ENCODE results near the gene RABGAP1L. TPM values are rescaled to one million over a fixed set of nuclear protein-coding genes. Genes with fewer than 3 reads are reported as not detected.
"Not testable (repeated sequence)": the region's sequence is repeated elsewhere in the genome, so short reads cannot be mapped to it uniquely, and the experiment has no call there.

The RABGAP1L gene
- polyA plus RNA-seq, 1 donor, result 51.9 TPM

DNA sequence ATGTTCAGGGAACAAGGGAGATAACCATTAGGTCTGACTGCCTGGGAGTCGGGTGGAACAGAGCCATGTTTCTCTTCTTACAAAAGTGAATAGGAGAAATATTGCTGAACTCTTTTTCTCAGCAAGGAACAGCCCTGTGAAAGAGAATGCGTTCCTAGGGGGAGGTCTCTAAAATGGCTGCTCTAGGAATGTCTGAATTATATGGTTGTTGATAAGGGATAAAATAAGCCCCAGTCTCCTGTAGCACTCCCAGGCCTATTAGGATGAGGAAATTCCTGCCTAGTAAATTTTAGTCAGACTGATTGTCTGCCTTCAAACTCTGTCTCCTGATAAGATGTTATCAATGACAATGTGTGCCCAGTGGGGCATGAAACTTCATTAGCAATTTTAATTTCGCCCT lies 161.6 kb downstream of the RABGAP1L start:
- not testable (repeated sequence) for H3K27me3 ChIP-seq (ENCODE audit: control insufficient read depth, insufficient read depth, low read length); H3K27ac ChIP-seq (ENCODE audit: low read length); H3K4me1 ChIP-seq (ENCODE audit: control insufficient read depth, insufficient read depth, low read length); H3K4me3 ChIP-seq (ENCODE audit: low read length); H3K36me3 ChIP-seq (ENCODE audit: control insufficient read depth, insufficient read depth, low read length); DNase-seq
- WGBS (ENCODE audit: insufficient coverage, low lambda C conversion rate), result no CpG with 5 or more reads among the region's 3 CpGs
- H3K9me3 ChIP-seq (ENCODE audit: control insufficient read depth, low read depth, low read length), result peaks cover 19% of the 10 kb centered on the region

DNA sequence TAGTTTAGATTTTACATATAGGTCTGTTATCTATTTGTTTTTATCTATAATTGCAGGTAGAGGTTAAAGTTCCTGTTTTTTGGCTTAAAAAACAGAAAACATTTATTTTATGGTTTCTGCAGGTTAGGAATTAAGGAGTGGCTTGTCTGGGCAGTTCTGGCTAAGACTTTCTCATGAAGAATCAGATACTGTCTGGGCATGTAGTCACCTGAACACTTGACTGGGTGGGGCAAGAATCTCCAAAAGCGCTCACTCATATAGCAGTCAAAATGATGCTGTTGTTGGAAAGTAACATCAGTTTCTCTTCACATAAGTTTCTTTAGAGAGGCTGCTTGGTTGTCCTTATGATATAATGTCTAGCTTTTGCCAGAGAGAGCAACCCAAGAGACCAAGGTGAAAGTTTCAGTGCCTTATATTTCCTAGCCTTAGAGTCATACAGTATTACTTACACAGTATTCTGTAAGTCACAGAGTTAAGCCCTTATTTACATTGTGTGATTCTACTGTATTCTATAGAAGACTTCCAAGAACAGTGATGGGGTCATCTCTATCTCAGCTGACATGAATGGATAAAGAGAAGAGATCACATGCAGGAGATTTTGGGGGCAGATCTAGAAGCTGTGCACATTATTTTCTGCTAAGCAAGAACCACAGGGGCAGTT lies 163.0 kb downstream of the RABGAP1L start:
- Histone ChIP-seq H3K4me1 (ENCODE audit: control insufficient read depth, insufficient read depth, low read length) (no peaks in the 10 kb centered on the region), H3K9me3 (ENCODE audit: control insufficient read depth, low read depth, low read length) (peaks cover 31% of the 10 kb centered on the region), H3K4me3 (ENCODE audit: low read length) (no peak overlapping the region), H3K36me3 (ENCODE audit: control insufficient read depth, insufficient read depth, low read length) (peaks cover 6% of the 10 kb centered on the region), H3K27me3 (ENCODE audit: control insufficient read depth, insufficient read depth, low read length) (no peaks in the 10 kb centered on the region), H3K27ac (ENCODE audit: low read length) (no peak overlapping the region)
- DNase-seq, result no peak
- no CpG with 5 or more reads among the region's 1 CpG for WGBS (ENCODE audit: insufficient coverage, low lambda C conversion rate)

DNA sequence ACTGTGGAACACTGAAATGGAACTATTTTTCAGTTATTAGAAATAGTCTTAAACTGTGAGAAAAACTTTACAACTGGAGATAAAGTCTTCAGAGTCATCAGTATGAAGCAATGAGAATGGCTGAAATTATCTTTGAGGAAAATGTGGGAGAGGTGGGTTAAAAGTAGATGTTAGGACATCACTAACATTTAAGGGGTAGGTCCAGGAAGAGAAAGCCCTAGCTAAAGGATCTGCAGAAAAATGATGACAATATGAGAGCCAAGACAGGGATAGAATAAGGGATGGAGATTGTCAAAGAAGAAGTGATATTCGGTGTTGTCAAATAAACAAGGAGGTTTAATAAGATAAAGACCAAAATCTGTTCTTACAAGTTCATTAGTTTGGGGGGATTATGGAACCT lies 165.2 kb downstream of the RABGAP1L start:
- H3K9me3 ChIP-seq (ENCODE audit: control insufficient read depth, low read depth, low read length), result peaks cover 41% of the 10 kb centered on the region
- H3K4me1 ChIP-seq (ENCODE audit: control insufficient read depth, insufficient read depth, low read length), result no peaks in the 10 kb centered on the region
- peaks cover 6% of the 10 kb centered on the region for H3K36me3 ChIP-seq (ENCODE audit: control insufficient read depth, insufficient read depth, low read length)
- no peak overlapping the region for H3K4me3 ChIP-seq (ENCODE audit: low read length)
- no peak for DNase-seq
- H3K27ac ChIP-seq (ENCODE audit: low read length), result no peak overlapping the region
- H3K27me3 ChIP-seq (ENCODE audit: control insufficient read depth, insufficient read depth, low read length), result no peaks in the 10 kb centered on the region
- WGBS (ENCODE audit: insufficient coverage, low lambda C conversion rate), result 100% methylated on average over 1 of the region's 1 CpG

DNA sequence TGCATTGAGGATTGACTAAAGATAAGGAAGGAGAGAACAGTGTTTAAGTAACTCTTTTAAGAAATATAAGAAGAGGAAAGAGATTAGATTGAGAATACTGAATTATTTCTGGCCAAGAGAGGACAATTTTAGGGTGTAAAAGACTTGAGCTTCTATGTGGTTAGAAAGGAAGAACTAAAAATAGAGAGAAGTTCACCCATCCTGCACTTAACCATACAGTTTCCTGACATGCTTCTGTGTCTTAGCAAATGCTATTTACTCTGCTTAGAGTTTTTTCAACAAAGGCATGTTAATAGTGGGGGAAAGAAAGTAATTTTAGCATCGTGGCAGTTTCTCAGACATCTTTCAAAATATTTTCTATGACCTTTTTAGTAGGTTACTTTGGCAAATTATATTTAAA lies 165.6 kb downstream of the RABGAP1L start:
- Histone ChIP-seq H3K27me3 (ENCODE audit: control insufficient read depth, insufficient read depth, low read length) (no peaks in the 10 kb centered on the region), H3K4me1 (ENCODE audit: control insufficient read depth, insufficient read depth, low read length) (no peaks in the 10 kb centered on the region), H3K4me3 (ENCODE audit: low read length) (no peak overlapping the region), H3K9me3 (ENCODE audit: control insufficient read depth, low read depth, low read length) (peaks cover 41% of the 10 kb centered on the region), H3K36me3 (ENCODE audit: control insufficient read depth, insufficient read depth, low read length) (peaks cover 6% of the 10 kb centered on the region), H3K27ac (ENCODE audit: low read length) (no peak overlapping the region)
- no peak for DNase-seq
- 86% methylated on average over 1 of the region's 1 CpG for WGBS (ENCODE audit: insufficient coverage, low lambda C conversion rate)

DNA sequence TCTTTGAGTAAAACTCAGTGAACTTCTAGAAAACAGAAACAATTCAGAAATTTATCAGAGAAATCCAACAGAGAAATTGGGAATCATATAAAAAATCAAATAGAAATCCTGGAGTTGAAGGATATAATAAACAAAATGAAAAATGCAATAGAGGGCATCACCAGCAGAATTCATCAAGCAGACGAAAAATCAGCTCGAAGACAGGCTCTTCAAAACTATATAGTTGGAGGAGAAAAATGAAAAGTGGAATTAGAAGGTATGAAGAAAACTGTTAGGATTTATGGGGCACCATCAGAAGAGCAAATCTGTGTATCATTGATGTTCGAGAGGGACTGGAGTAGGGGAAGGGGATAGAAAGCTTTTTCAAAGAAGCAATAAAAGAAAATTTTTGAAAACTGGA lies 167.0 kb downstream of the RABGAP1L start:
- no peaks in the 10 kb centered on the region for H3K27me3 ChIP-seq (ENCODE audit: control insufficient read depth, insufficient read depth, low read length)
- DNase-seq, result no peak
- no peak overlapping the region for H3K4me3 ChIP-seq (ENCODE audit: low read length)
- H3K36me3 ChIP-seq (ENCODE audit: control insufficient read depth, insufficient read depth, low read length), result peaks cover 6% of the 10 kb centered on the region
- WGBS (ENCODE audit: insufficient coverage, low lambda C conversion rate), result 100% methylated on average over 3 of the region's 3 CpGs
- peaks cover 35% of the 10 kb centered on the region for H3K9me3 ChIP-seq (ENCODE audit: control insufficient read depth, low read depth, low read length)
- no peaks in the 10 kb centered on the region for H3K4me1 ChIP-seq (ENCODE audit: control insufficient read depth, insufficient read depth, low read length)
- no peak overlapping the region for H3K27ac ChIP-seq (ENCODE audit: low read length)

DNA sequence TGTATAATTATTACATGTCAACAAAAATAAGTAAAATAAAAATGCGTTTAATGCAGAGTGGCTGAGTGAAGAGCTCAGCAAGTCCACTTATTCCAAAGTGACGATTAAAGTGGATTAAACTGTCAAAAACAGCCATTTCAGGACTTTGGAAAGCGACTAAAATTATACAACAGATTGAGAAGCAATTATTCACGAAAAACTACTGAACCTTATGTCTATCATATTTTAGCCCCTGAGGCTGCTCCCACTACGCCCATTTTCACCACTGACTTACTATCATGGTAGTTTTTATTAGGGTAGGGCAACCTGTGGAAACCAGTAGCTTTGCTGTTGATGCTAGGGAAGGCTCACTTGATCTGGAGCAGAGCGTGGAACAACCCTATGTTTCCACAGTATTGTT lies 174.1 kb downstream of the RABGAP1L start:
- no peaks in the 10 kb centered on the region for H3K4me1 ChIP-seq (ENCODE audit: control insufficient read depth, insufficient read depth, low read length)
- H3K27me3 ChIP-seq (ENCODE audit: control insufficient read depth, insufficient read depth, low read length), result no peaks in the 10 kb centered on the region
- DNase-seq, result no peak
- H3K27ac ChIP-seq (ENCODE audit: low read length), result no peak overlapping the region
- H3K36me3 ChIP-seq (ENCODE audit: control insufficient read depth, insufficient read depth, low read length), result peaks cover 2% of the 10 kb centered on the region
- H3K4me3 ChIP-seq (ENCODE audit: low read length), result no peak overlapping the region
- 100% methylated on average over 2 of the region's 6 CpGs for WGBS (ENCODE audit: insufficient coverage, low lambda C conversion rate)
- peaks cover 3% of the 10 kb centered on the region for H3K9me3 ChIP-seq (ENCODE audit: control insufficient read depth, low read depth, low read length)

DNA sequence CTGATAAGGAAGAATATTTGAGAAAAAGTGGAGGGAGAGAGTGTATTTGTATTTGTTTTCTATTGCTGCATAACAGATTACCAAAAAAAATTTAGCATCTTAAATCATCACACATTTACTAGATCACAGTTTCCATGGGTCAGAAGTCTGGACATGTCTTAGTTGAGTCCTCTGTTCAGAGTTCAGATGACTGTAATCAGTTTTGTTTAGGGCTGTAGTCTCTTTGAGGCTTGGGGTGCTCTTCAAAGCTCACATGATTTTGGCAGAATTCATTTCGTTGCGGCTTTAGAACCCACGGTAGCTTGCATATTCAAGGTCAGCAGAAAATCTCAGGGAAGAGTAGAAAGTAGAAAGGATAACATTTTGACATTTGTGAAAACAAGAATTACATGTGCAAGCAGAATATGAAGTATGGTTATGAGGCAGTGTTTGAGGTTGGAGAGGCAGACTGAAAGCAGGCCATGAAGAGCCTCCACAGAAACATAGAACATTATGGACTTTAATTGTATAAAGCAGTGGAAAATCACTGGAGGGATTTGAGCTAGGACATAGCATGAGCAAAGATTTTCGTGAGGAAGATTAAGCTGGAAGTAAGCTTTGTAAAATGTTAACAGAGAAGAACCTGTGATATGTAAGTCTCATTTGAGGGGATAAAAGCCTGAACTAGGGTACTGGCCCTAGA lies 177.8 kb downstream of the RABGAP1L start:
- no peak for DNase-seq
- Histone ChIP-seq H3K27ac (ENCODE audit: low read length) (no peak overlapping the region), H3K9me3 (ENCODE audit: control insufficient read depth, low read depth, low read length) (no peaks in the 10 kb centered on the region), H3K27me3 (ENCODE audit: control insufficient read depth, insufficient read depth, low read length) (no peaks in the 10 kb centered on the region), H3K4me3 (ENCODE audit: low read length) (no peak overlapping the region), H3K4me1 (ENCODE audit: control insufficient read depth, insufficient read depth, low read length) (no peaks in the 10 kb centered on the region), H3K36me3 (ENCODE audit: control insufficient read depth, insufficient read depth, low read length) (peaks cover 2% of the 10 kb centered on the region)
- 90% methylated on average over 4 of the region's 4 CpGs for WGBS (ENCODE audit: insufficient coverage, low lambda C conversion rate)

DNA sequence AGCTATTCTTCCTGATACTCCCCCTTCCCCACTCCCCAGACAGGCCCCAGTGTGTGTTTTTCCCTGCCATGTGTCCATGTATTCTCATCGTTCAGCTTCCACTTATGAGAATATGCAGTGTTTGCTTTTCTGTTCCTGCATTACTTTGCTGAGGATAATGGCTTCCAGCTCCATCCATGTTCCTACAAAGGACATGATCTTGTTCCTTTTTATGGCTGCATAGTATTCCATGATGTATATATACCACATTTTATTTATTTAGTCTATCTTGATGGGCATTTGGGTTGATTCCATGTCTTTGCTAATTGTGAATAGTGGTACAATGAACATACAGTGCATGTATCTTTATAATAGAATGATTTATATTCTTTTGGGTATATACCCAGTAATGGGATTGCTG lies 181.1 kb downstream of the RABGAP1L start:
- 100% methylated on average over 1 of the region's 1 CpG for WGBS (ENCODE audit: insufficient coverage, low lambda C conversion rate)
- not testable (repeated sequence) for H3K36me3 ChIP-seq (ENCODE audit: control insufficient read depth, insufficient read depth, low read length); H3K4me1 ChIP-seq (ENCODE audit: control insufficient read depth, insufficient read depth, low read length); H3K27ac ChIP-seq (ENCODE audit: low read length); DNase-seq; H3K27me3 ChIP-seq (ENCODE audit: control insufficient read depth, insufficient read depth, low read length); H3K9me3 ChIP-seq (ENCODE audit: control insufficient read depth, low read depth, low read length); H3K4me3 ChIP-seq (ENCODE audit: low read length)

DNA sequence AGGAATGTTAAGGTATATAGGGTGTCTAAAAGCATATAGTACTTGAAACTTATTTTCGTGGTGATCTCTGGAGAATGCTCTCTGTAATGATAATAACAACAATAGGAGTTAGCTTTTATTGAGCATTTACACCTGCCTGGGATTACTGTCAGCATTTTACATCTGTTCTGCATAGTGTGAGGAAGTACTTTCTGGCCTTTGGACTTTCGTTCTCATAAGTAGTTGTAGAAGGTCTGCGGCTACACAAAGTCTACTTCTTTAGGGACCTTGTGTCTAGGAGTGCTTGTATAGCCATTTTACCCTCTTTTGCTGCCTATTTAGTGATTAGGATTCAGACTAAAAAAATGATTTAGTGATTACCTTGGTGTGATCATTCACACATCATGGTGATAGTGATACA lies 184.8 kb downstream of the RABGAP1L start:
- Histone ChIP-seq H3K9me3 (ENCODE audit: control insufficient read depth, low read depth, low read length) (peaks cover 5% of the 10 kb centered on the region), H3K27me3 (ENCODE audit: control insufficient read depth, insufficient read depth, low read length) (no peaks in the 10 kb centered on the region), H3K4me1 (ENCODE audit: control insufficient read depth, insufficient read depth, low read length) (no peaks in the 10 kb centered on the region), H3K4me3 (ENCODE audit: low read length) (no peak overlapping the region), H3K36me3 (ENCODE audit: control insufficient read depth, insufficient read depth, low read length) (no peaks in the 10 kb centered on the region), H3K27ac (ENCODE audit: low read length) (no peak overlapping the region)
- no CpG with 5 or more reads among the region's 3 CpGs for WGBS (ENCODE audit: insufficient coverage, low lambda C conversion rate)
- DNase-seq, result no peak

DNA sequence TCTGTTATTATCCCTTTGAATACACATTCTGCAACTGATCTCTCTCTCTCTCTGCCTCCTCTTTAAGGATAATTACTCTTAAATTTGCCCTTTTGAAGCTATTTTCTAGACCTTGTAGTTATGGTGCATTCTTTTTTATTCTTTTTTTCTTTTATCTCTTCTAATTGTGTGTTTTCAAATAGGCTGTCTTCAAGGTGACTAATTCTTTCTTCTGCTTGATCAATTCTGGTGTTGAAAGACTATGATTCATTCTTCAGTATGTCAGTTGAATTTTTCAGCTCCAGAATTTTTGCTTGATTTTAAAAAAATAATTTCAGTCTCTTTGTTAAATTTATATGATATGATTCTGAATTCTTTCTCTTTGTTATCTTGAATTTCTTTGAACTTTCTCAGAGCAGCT lies 192.8 kb downstream of the RABGAP1L start:
- Histone ChIP-seq H3K9me3 (ENCODE audit: control insufficient read depth, low read depth, low read length) (peaks cover 5% of the 10 kb centered on the region), H3K27ac (ENCODE audit: low read length) (no peak overlapping the region), H3K27me3 (ENCODE audit: control insufficient read depth, insufficient read depth, low read length) (no peaks in the 10 kb centered on the region), H3K4me3 (ENCODE audit: low read length) (no peak overlapping the region), H3K4me1 (ENCODE audit: control insufficient read depth, insufficient read depth, low read length) (no peaks in the 10 kb centered on the region), H3K36me3 (ENCODE audit: control insufficient read depth, insufficient read depth, low read length) (no peaks in the 10 kb centered on the region)
- no peak for DNase-seq

Measured in large intestine (tissue), 3 donors.